ENCODE measurements around the gene SNUPN.
A peak's percentile ranks its signal among the peaks of the same experiment; 100 is the strongest.
"Not testable (repeated sequence)": the region's sequence is repeated elsewhere in the genome, so short reads cannot be mapped to it uniquely, and the experiment has no call there.

SNUPN gene

DNA sequence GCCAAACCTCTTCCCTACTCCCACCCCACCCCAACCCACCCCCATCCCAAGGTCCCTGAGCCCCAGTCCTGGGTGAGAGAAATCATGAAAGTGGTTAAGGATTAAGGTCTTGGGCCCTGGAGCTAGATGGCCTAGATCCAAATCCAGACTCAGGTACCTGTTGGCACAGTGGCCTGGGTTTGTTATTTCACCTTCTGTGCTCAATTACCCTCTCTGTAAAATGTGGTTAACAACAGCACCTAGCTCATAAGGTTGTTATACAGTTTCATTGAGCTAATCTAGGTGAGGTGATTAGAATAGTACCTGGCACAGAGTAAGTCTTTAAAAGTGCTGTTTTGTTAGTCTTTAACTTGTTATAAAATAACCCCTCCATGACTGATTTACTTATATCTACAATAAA lies 6.4 kb upstream of the SNUPN start:
- ATAC-seq, result no peak

DNA sequence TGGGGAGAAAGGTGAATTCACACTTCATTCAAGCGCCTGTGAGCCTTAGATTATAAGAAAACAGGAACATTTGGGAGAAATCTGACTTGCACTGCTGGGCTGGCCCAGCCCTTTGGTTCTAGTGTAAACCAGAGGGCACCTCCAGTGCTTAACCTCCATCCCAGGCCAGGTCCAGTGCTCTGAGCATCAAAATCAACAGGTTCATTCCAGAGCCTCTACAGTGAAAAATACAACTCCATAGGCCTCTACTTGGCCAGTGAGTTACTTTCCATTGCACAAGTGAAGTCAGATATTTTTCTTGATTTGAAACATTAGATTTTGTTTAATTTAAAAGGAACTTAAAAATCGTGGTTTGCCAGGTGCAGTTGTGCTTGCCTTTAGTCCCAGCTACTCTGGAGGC lies 3.0 kb downstream of the SNUPN start:
- no peak for ATAC-seq

- no peak for ATAC-seq
Measured at GRCh38 chr15:75620841-75621391, 4.6 kb downstream of the SNUPN start.

GRCh38 chr15:75620058-75620820 lies 5.3 kb downstream of the SNUPN start:
- no peak for ATAC-seq

- ATAC-seq, result no peak
Measured at GRCh38 chr15:75616766-75617165, 8.8 kb downstream of the SNUPN start.

- ATAC-seq, result peak; percentile 61 to 75
Measured at GRCh38 chr15:75606711-75607699, 18.5 kb downstream of the SNUPN start.

DNA sequence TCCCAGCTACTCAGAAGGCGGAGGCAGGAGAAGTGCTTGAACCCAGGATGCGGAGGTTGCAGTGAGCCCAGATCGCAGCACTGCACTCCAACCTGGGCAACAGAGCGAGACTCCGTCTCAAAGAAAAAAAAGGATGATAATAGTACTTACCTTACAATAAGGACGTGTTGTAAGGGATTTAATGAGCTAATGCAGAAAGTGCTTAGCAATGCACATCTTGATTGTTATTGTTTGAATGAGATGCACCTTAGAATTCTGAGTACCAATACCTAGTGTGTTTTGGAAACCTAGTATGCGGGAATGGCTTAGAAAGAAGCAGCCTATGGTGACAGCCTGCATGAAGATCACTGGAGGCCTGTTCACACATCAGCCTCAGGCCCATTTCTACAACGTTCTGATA lies 19.5 kb downstream of the SNUPN start:
- ATAC-seq, result no peak

DNA sequence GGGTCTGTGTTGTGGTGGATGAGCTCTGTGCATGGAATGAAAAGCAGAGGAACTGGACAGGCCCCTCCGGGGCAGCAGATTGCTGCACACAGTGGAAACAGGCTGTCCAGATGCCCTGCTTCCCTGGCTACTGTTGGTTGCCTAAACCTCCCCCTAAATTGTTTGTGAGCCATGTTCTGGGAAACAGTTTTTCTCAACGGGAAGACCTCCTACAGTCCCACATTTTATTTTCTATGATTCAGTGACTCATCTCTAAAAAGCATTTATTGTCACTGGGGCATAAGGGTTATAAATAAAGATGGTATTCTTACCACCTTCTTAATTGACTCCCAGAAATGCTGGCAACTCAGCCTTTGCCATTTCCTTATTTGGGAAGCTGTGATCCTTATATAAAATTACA lies 26.1 kb downstream of the SNUPN start:
- ATAC-seq, result no peak

GRCh38 chr15:75598361-75598760 lies 27.2 kb downstream of the SNUPN start:
- ATAC-seq, result no peak

- peak; percentile 55 to 71 for ATAC-seq
Measured at GRCh38 chr15:75597667-75598341, 27.7 kb downstream of the SNUPN start.

GRCh38 chr15:75596703-75597345 lies 28.7 kb downstream of the SNUPN start:
- no peak for ATAC-seq

- no peak for ATAC-seq
Measured at GRCh38 chr15:75594276-75594675, 31.2 kb downstream of the SNUPN start.

DNA sequence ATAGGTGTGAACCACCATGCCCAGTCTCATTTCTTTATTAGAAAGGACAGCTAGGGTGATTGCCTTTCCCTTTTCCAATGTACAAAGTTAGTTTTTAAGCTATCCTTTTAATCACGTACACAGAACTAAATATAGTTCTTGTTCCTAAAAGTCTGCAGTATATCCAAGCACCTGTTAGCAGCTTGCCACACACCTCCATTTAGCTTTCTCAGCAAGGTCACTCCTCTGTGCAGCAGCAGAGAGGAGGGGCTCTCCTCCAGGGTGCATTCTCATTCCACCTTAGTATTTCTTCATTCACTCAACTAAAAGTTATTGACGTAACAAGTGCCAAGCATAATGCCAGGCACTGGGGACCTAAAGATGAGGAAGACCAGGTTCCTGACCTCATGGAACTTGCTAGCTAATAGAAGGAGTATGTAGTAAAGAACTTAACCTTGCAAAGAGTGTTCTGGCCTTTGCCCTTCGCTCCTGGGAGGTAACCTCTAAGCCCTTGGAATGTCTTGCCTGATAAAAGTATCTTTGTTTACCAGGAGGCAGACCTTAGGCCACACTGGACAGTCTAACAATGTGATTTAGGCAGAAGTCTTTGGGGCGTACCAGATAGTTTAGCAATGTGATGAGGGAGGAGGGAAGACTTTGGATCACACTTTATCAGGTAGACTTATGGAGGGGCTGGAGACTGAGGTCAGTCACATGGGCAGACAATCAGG lies 33.7 kb downstream of the SNUPN start:
- no peak for ATAC-seq

DNA sequence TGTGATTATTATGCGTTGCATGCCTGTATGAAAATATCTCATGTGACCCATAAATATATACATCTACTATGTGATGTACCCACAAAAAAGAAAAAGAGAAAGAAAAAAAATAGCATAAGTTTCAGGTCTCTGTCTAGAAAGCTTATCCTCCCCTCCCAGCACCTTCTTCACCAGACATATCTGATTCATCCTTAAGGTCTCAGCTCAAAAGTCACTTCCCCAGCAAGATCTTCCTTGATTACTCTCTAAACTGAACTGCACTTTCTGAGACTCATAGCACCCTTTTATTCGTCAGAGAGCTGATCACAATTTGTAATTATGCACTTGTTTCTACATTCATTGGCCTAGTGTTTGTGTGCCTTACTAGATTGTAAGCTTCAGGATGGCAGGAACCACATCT lies 35.3 kb downstream of the SNUPN start:
- peak; percentile 60 to 75 for ATAC-seq

- ATAC-seq, result no peak
Measured at GRCh38 chr15:75589071-75589470, 36.5 kb downstream of the SNUPN start.

GRCh38 chr15:75586422-75586821 lies 39.1 kb downstream of the SNUPN start:
- ATAC-seq, result not testable (repeated sequence)

DNA sequence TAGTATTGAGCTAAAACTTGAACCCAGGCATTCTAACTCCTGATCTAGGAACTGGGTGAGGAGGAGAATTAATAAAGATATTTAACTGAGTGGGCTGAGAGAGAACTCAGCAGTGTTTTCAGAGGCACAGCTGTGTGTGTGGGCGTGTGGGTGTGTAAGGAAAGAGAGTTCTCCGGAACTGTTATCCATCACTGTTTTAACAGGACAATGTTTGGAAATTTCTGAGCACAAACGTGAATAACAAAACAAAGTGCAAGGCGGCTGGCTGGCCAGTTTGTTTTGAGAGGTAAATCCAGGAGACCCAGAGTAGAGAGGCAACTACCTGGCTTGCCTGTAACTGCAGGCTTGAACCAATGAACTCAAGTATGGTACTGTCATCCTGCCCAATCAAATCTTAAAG lies 41.4 kb downstream of the SNUPN start:
- no peak for ATAC-seq

- ATAC-seq, result no peak
Measured at GRCh38 chr15:75583701-75584100, 41.8 kb downstream of the SNUPN start.

GRCh38 chr15:75582943-75583342 lies 42.6 kb downstream of the SNUPN start:
- not testable (repeated sequence) for ATAC-seq

- ATAC-seq, result peak; percentile 84 to 88
Measured at GRCh38 chr15:75578948-75579920, 46.3 kb downstream of the SNUPN start, which contains the start of gene PTPN9. PTPN9 (minus strand) TSS chr15:75579315; CDS start chr15:75578776, 539 bp downstream.

Data from activated CD4-positive, CD25-positive, alpha-beta regulatory T cell treated with anti-CD3 and anti-CD28 coated beads, Interleukin-2, amount 50 U/mL, for 24 hours (primary cell).